ENCODE measurements around the gene EVI5.

EVI5 gene

DNA sequence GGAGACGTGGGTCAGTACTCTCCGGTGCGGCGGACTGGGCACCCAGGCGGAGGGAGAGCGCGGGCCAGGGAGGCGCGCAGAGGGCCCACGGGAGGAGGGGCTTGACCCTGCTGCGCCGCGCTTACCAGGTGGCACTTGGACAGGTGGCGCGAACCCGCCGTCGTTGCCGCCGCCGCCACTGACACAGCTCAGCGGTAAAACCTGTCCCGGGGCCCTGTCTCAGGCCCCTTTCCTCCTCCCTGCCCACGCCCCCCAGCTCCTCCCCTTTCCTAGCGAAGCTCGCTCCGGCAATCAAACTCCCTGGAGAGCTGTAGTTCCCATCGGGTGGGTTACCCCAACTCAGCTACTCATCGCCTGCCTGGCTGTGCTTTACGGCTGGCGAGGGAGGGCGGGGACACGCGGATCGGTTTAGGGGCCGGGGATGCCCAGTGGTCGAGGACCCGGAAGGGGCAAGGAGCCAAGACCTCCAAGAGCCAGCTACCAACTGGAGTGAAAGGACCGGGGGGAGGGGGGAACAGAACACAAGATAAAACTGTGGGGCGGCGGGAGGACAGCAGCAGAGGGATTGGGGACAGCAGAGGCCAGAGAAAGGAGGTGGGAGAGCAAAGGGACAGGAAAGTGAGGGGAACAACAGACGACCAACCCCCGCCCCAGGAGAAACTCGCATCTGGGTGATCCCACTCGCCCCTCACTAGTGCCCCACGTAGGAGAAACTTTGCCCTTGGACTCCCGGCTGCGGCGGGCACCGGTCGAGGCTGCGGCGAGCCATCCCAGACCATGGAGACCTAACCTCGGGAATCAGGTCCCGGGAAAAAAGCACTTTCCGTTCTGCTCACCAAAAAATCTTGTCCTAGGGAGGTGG lies 301.1 kb downstream of the EVI5 start:
- DNase-seq (ENCODE audit: low spot score), result peak; percentile 50

DNA sequence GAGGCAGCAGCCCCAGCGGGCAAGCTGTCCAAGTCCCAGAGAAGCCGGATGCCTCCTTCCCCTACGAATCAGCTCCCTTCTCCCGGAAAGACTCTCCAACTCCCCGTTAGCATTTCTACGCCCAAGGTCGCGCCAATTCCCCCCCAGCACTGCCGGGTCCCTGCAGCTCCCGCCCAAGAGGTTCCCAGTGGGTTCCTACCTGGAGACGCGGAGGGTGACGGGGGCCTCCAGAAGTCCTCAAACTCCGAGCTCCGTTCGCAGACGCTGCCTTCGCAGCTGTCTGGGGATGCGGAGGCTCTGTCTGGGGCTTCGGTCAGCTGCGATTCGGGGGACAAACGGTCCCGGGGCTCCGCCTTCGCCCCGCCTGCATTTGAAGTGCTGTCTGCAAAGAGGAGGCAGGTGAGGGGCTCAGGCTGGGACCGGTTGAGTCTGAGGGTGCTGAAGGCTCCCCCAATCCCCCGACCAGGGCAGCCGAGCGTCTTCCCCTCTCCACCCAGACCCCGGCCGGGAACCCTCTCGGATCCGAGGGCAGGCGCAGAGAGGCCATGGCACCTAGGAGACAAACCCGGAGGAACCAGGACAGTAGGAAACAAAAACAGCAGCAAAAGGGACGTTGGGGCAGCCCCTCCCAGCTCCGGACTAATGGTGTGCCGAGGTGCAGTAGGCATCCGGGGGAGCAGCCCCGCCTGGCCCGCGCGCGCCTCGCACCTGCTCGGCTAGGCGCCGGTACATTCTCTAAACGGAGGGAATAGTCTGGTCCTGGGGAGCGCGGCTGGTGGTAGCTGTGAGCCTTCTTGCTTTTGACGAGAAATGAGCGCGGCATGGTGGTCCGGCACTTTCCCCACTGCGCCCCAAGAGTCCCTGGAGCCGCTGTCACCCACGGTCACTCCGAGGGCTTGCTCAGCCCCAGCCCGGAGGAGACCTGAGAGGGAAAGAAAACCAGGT lies 302.0 kb downstream of the EVI5 start:
- peak; percentile 34 for DNase-seq (ENCODE audit: low spot score)

DNA sequence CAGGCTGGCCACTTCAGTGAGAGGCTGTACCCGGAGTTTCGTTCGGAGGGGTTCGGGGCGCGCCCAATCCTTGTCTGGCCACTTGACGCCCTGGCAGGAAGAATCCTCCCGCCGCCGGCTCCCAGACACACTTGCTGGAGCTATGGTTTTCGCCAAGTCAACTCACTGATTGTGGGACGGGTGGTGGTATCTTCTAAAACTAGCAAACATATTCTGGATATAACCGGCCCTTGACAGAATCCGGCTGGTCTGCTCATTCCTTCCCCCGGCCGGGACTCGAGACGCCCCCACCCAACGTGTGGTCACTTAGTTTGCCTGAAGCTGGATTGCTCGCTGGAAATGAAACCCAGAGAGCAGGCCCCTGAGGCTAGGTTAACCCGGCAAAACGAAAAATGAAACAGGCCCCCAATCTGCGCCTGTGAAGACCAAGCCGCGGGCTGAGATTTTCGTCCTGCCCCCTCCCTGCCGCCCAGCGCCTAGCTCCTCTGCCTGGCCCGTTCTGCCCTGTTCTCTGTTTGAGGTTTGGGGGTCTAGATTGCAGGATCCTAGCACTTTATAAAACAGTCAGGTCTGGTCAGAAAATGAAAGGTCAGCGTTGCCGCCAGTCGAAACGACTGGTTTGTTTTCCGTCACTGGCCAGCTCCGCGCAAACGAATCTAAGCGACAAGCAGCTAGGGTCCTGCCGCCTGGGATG lies 302.8 kb downstream of the EVI5 start:
- DNase-seq (ENCODE audit: low spot score), result no peak

DNA sequence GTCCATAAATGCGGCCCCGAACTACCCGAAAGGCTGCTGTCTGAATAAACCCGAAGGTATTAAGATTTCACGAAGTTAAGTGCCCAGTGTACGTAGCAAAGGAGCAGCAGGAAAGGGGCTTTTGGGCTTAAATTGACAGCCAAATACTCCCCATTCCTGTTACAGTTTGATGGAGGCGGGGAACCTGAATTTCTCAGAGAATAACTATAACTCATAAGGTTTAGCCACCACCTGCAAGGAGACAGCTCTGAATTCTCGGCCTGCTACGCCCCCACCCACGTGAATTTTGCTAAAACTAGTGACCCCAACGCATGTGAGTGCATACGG lies 303.3 kb downstream of the EVI5 start:
- no peak for DNase-seq (ENCODE audit: low spot score)

DNA sequence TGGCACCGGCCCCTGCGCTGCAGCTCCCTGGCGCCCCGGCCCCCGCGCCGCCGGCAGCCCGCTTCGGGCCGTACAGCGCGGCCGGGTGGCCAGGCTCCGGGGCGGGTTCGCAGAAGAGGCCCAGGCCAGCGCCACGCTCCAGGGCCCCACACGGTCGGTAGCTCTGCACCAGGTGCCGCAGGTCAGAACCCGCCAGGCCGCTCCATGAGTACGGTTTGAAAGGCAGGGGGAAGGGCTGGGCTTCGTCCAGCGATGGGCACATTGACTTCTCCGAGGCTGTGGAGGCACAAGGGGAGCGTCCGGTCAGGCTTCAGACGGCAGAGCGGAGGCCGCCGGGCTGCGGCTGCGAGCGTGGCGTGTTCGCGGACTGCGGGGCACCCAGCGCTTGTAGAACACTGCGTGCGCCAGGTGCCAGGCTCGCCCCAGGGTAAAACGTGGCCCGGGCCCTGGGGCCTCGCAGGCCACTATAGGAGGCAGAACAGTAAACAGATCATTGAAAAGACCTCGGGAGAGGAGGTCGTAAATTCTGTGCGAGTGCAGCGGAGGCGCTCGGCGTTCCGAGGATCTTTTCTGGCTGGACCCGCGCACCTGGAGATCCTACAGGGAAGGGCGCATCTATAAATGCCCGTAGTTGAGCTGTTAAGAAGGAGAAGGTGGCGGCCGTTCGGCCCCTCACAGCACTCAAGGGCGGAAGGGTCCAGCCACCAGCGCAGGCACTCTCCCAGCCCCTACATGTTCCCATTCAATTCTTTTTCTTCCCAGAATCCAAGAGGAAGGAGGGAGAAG lies 303.9 kb downstream of the EVI5 start:
- DNase-seq (ENCODE audit: low spot score), result no peak

DNA sequence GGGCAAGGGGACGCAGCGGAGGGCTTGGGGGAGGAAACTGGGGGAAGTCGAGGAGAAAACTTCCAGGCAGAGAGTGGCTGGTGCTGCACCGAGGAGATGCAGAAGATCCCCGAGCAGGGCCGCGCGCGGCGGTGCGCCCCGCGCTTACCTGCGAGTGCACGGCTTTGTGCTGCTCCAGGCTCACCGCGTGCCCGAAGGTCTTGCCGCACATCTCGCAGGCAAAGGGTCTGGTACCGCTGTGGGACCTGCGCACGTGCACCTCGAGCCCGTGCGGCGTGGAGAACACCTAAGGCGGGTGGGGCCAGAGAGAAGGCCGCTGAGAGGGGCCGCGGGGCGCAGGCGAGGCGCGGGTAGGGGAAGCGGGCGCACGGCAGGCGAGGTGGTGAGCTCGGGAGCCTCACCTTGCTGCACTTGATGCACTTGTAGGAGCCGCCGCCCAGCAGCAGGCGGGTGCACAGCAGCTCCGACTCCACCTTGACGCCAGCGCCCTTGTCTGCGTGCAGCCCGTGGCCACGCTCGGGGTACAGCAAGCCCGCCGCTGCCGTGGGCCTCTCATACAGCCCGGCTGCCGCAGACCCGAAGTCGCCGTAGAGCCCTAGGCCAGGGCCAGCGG lies 304.6 kb downstream of the EVI5 start:
- no peak for DNase-seq (ENCODE audit: low spot score)

DNA sequence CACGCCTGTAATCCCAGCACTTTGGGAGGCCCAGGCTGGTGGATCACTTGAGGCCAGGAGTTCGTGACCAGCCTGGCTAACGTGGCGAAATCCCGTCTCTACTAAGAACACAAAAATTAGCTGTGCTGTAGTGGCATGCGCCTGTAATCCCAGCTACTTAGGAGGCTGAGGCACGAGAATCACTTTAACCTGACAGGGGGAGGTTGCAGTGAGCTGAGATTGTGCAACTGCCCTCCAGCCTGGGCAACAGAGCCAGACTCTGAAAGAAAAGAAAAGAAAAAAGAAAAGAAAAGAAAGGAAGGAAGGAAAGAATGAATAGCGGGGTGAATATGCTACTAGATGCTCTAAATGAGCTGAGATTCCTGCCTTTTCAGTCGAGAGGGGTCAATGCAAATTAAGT lies 305.3 kb downstream of the EVI5 start:
- no peak for DNase-seq (ENCODE audit: low spot score)

DNA sequence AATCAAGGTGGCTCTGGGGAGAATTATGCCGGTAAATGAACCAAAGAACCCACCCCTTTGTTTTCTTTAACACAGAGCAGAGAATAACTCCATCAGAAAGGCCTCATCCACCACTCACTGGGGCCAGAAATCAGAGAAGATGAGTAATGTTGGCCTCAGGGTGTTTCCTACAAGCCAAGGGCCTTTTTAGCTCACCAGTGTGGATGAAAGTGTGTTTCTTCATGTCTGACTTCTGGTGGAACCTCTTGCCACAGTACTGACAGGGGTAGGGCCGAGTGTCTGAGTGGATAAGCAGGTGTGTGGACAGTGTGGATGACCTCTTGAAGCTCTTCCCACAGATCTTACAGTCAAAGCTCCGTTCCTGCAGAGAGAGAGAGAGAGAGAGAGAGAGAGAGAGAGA lies 306.5 kb downstream of the EVI5 start:
- DNase-seq (ENCODE audit: low spot score), result no peak

DNA sequence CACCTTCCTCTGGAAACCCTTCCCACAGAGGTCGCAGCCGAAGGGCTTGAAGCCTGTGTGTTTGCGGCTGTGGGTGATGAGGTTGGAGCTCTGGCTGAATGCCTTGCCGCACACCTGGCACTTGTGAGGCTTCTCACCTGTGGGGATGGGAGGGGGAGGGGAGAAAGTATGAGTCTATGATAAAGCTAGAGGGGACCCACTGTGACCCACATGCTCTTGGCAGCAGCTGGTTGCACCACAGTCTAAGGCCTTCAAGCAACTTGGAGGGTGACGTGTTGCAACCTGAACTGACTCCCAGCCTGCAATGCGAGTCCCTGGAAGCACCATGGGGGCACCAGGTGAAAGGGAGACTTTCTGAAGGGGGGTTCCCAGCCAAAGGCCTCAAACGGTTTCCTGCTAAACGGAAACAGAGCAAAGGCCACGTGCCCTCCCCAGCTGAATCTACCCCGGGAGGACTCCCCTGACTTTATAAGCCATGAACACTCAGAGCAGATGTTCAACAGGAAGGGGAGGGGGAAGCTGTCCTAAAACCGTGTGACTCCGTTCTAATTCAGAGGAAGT lies 308.8 kb downstream of the EVI5 start:
- no peak for DNase-seq (ENCODE audit: low spot score)

DNA sequence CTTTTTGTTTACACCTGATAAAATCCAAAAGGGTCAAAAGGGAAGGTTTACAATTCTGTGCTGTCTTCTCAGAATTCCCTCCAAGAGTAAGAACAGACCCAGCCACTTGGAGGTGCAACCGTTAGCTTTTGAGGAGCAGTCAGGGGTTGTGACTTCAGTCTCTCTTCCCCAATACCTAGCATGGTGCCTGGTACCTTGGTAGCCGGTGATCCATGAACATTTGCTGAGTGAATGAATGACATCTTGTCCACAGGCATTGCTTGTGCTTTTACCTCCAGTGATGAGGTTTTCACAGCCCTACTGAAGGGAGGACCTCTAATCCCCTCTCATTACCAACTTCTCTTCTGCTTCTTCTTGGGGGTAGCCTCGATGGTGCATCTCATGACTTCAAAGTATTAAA lies 309.9 kb downstream of the EVI5 start:
- DNase-seq (ENCODE audit: low spot score), result no peak

DNA sequence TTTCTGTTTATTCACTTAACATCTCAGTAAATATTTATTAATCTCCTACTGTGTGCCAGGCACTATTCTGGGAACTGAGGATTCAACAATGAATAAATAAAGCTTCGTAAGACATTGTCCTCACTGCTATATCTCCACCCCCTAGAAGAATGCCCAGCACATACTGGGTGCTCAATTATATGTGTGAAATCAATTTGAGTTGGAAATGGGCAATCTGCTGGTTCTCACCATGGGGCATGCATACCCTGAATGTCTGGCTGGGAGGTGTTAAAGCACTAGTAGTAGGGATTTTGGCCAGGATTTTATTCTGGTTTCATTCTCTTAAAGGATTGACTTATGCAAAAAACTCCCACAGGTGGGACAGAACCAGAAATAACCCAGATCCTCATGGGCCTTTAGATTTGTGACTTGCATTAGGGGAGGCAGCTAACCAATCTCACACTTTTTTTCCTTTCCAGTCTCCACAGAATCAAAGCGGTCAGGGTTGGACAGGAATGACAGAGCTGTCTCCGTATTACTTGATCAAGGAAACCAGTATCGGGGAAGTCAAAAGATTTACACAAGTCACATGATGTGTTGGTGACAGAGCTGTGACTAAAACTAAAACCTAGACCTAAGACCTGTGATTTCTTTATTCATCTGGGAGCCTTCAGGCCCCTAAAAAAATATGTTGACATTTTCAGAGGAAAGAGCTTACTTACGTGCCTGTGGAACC lies 311.0 kb downstream of the EVI5 start:
- DNase-seq (ENCODE audit: low spot score), result no peak

DNA sequence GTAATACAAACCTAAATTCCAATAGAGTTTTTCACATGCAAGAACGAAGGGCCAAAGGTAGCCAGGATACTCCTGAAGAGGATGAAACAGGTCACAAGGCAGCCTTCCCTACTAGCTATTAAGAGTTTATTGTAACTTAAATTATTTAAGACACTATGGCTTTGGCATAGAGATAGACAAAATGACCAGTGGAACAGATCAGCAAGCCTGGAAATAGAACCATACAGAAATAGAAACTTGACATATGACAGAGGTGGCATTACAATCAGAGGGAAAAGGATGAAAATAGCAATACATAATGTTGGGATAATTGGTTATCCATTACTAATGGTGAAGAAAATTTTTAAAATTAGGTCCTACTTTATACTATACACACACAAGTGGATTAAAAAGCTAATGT lies 314.7 kb downstream of the EVI5 start:
- no peak for DNase-seq (ENCODE audit: low spot score)

DNA sequence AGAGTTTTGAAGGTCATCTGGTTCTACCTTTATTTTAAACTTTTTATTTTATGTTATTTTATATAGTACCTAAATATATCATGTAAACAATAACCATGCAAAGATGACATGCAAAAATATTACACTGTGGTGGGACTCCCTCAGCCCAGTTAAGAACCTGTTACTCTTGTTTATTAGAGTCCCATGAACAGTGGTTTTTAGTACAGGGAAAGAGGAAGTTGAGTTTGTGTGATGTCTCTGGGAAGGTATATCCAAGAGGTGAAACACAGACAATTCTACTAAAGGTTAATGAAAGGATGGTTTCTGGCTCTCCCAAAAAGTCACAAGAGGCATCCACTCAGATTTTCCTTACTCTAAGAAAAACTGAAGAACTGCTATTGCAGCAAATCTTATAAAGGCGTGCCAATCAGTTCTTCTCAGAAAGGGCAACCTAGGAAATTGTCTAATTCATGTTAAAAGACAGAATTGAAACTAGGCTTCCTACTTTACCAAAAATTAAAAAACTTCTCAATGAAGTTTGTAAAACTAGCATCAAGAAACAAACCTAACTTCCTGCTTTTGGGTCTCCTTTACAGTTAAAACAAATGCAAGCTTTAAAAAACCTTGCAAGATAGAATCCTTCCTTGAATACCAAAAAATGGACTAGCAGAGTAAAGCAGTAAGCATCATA lies 318.1 kb downstream of the EVI5 start:
- no peak for DNase-seq (ENCODE audit: low spot score)

DNA sequence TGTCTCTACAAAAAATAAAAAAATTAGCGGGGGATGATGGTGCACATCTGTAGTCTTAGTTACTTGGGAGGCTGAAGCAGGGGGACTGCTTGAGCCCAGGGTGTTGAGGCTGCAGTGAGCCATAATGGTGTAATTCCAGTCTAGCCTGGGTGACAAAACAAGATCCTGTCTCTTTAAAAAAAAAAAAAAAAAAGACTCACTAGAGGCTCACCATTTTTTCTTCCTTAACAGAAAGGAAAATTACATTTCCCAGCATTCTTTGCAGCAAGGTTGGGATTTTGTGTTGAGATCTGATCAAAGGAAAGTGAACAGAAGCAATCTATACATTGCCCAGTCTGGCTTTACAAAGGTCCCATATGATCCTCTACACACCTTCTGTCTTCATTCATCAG lies 319.7 kb downstream of the EVI5 start:
- no peak for DNase-seq (ENCODE audit: low spot score)

DNA sequence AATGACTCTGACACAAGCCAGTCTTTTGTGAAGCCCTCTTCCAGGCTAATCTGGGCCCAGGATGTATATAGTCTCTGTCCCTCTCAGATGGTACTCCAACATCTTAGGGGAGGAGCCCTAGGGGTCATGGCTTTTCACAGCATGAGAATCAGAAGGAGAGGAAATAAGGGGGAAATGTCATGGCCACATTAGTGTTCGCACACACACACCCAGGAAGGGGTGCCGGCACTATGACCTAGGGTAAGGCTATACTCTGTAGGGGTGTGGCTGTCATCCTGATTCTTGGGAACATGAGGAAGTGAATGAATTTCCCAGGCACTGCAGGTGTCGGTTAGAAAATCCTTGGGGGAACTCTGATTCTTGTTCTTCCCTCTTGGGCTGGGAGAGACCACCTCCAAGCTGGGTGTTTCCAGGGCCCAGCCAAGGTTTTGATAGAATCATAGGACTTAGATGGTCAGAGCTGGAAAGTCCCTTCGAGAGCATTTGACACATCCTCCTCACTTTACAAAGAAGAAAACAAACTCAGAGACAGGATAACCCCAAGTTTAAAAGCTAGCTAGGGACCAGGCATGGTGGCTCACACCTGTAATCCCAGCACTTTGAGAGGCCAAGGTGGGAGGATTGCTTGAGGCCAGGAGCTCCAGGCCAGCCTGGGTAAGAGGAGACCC lies 320.2 kb downstream of the EVI5 start:
- DNase-seq (ENCODE audit: low spot score), result no peak

DNA sequence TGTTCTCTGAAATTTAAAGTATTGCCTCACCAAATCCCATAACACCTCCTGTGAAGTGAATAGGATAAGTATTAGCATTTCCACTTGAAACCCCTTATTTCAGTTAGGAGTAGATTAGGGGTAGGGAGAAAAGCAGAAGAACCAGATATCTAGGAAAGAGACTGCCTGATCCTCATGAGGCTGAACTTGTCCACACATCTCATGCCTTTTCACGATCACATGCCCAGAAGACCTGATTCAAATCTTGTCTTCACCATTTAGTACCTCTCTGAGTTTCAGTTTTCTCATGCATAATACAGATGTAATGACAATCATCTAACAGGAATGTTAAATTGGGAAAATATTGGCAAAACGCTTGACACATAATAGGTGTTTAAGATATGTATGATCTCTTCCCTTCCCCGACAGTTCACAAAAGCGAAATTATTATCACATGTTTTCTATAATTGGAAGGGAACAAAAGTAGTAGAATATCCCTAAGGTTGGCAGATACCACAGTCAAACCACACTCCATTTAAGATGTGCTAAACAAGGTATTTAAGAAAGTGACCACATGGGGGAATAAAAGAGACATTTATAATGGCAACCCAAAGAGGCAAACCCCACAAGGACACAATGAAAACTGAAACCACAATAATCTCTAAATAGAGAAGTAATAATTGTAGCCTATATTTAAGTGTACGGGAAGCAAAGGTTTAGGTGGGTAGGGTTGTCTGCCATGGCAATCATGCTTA lies 323.4 kb downstream of the EVI5 start:
- DNase-seq (ENCODE audit: low spot score), result no peak

DNA sequence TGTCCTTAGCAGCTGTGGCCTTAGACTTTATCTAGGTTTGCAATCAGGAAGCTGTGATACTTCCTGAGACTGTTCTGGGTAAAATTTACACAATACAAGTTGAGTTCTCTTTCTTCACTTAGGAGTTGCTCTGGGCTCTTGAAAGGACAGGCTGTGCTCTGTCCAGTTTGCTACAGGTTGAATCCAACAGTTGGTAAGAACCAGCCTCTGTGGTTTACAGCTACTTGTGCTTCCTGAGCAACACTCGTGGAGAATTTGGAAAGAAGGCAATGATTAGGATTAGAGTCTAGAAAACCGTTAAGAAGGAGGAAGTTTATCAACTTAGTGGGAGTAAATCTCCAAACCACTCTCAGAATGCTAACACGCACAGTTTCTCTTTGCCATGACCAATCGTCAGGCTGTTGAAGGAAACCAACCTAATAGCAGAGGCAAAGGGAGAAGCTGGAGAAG lies 325.0 kb downstream of the EVI5 start:
- no peak for DNase-seq (ENCODE audit: low spot score)

Data from HuH-7.5 (cell line).